Measurements from ENCODE around the gene CARD11. TPM values are rescaled to one million over a fixed set of nuclear protein-coding genes. Genes with fewer than 3 reads are reported as not detected.
"Not testable (repeated sequence)": the region's sequence is repeated elsewhere in the genome, so short reads cannot be mapped to it uniquely, and the experiment has no call there.

CARD11 gene
- total and polyA plus RNA-seq, 2 experiments from 2014 or later: 17.7 to 29.0 TPM

- TF ChIP-seq JUNB (IDR thresholded peaks at IDR 0.05; ENCODE audit: unreplicated experiment) (no peak), EZH2phosphoT487 (IDR thresholded peaks at IDR 0.05; ENCODE audit: unreplicated experiment) (no peak), EZH2 (IDR thresholded peaks at IDR 0.05; ENCODE audit: low read depth, unreplicated experiment) (no peak), ZNF462 (CRISPR knock-in tag; IDR thresholded peaks at IDR 0.05) (no peak)
- no peak overlapping the region for H3K4me3 ChIP-seq
- no peak overlapping the region for H2AFZ ChIP-seq
- no peak overlapping the region for H3K27ac ChIP-seq (ENCODE audit: low read depth)
- no peaks in the 10 kb centered on the region for H3F3A ChIP-seq (replicated peaks; ENCODE audit: low read depth)
- H3K9me3 Mint-ChIP-seq: peaks cover 21% of the 10 kb centered on the region
- no peak overlapping the region for H3K27ac Mint-ChIP-seq
- ATAC-seq (no peak), DNase-seq (ENCODE audit: low spot score) (no peak)
- H3K9me2 ChIP-seq (ENCODE audit: insufficient read depth): no peaks in the 10 kb centered on the region; the same call in 1 of the 2 replicates
- no peaks in the 10 kb centered on the region; the same call in 1 of the 2 replicates for H4K20me1 ChIP-seq (replicated peaks; ENCODE audit: insufficient read depth)
- H3K4me1 Mint-ChIP-seq: peaks cover 18% of the 10 kb centered on the region
- H3K4me2 ChIP-seq: no peak overlapping the region
- no peaks in the 10 kb centered on the region for H3K27me3 Mint-ChIP-seq (ENCODE audit: insufficient read depth, low read depth, poor library complexity)
- H3K4me1 ChIP-seq (ENCODE audit: insufficient read depth): peaks cover 12% of the 10 kb centered on the region
- H3K27me3 ChIP-seq (ENCODE audit: insufficient read depth): no peaks in the 10 kb centered on the region
- no peak overlapping the region for H3K4me3 Mint-ChIP-seq
- H3K36me3 ChIP-seq (ENCODE audit: insufficient read depth): peaks cover 6% of the 10 kb centered on the region
- peaks cover 22% of the 10 kb centered on the region for H3K36me3 Mint-ChIP-seq (ENCODE audit: low read depth)
- peaks cover 35% of the 10 kb centered on the region for H3K79me2 ChIP-seq (replicated peaks; ENCODE audit: insufficient read depth)
Observed at GRCh38 chr7:3025616-3026015, 18.1 kb downstream of the CARD11 start.

- H3K9me3 Mint-ChIP-seq: peaks cover 31% of the 10 kb centered on the region
- peaks cover 10% of the 10 kb centered on the region for H3K36me3 ChIP-seq (ENCODE audit: insufficient read depth)
- H3K9me2 ChIP-seq (ENCODE audit: insufficient read depth): no peaks in the 10 kb centered on the region; the same call in 1 of the 2 replicates
- peaks cover 45% of the 10 kb centered on the region for H3K79me2 ChIP-seq (replicated peaks; ENCODE audit: insufficient read depth)
- no peaks in the 10 kb centered on the region for H3K4me1 Mint-ChIP-seq
- H3K4me2 ChIP-seq: no peak overlapping the region
- no peak overlapping the region for H3K27ac ChIP-seq (ENCODE audit: low read depth)
- H3K4me3 Mint-ChIP-seq: no peak overlapping the region
- TF ChIP-seq EZH2 (IDR thresholded peaks at IDR 0.05; ENCODE audit: low read depth, unreplicated experiment) (no peak), CREB1 (CRISPR knock-in tag; IDR thresholded peaks at IDR 0.05; ENCODE audit: low read depth) (no peak), STAT1 (IDR thresholded peaks at IDR 0.05; ENCODE audit: unreplicated experiment) (no peak)
- no peaks in the 10 kb centered on the region for H3K27me3 Mint-ChIP-seq (ENCODE audit: insufficient read depth, low read depth, poor library complexity)
- H4K20me1 ChIP-seq (replicated peaks; ENCODE audit: insufficient read depth): peaks cover under 1% of the 10 kb centered on the region
- DNase-seq (ENCODE audit: low spot score) (no peak), ATAC-seq (no peak)
- H3K27ac Mint-ChIP-seq: no peak overlapping the region
- no peak overlapping the region for H2AFZ ChIP-seq
- peaks cover 30% of the 10 kb centered on the region for H3K36me3 Mint-ChIP-seq (ENCODE audit: low read depth)
- no peaks in the 10 kb centered on the region for H3F3A ChIP-seq (replicated peaks; ENCODE audit: low read depth)
- no peaks in the 10 kb centered on the region for H3K4me1 ChIP-seq (ENCODE audit: insufficient read depth)
- no peak overlapping the region for H3K4me3 ChIP-seq
- no peaks in the 10 kb centered on the region for H3K27me3 ChIP-seq (ENCODE audit: insufficient read depth)
Observed at GRCh38 chr7:3021825-3022224, 21.8 kb downstream of the CARD11 start.

DNA sequence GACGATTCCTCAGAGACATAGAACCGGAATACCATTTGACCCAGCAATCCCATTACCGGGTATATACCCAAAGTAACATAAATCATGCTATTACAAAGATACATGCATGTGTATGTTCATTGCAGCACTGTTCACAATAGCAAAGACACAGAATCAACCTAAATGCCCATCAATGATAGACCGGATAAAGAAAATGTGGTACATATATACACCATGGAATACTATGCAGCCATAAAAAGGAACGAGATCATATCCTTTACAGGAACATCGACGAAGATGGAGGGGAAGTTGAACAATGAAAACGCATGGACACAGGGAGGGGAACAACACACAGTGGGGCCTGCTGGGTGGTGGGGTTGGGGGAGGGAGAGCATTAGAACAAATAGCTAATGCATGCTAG, 22.4 kb downstream of the CARD11 start:
- not testable (repeated sequence) for H3K4me1 Mint-ChIP-seq

More for the DNA sequence above, 22.4 kb downstream of the CARD11 start:
- ATAC-seq; H3K27me3 ChIP-seq (ENCODE audit: insufficient read depth); H3K4me2 ChIP-seq; H3K27ac ChIP-seq (ENCODE audit: low read depth); H3K27ac Mint-ChIP-seq; H4K20me1 ChIP-seq (replicated peaks; ENCODE audit: insufficient read depth); DNase-seq (ENCODE audit: low spot score); H3K4me3 Mint-ChIP-seq; H3K4me3 ChIP-seq; H2AFZ ChIP-seq; H3K27me3 Mint-ChIP-seq (ENCODE audit: insufficient read depth, low read depth, poor library complexity); H3K9me2 ChIP-seq (ENCODE audit: insufficient read depth); H3K4me1 ChIP-seq (ENCODE audit: insufficient read depth); H3F3A ChIP-seq (replicated peaks; ENCODE audit: low read depth): not testable (repeated sequence)
- H3K9me3 Mint-ChIP-seq: peaks cover 31% of the 10 kb centered on the region
- Histone ChIP-seq H3K79me2 (replicated peaks; ENCODE audit: insufficient read depth) (peaks cover 45% of the 10 kb centered on the region), H3K36me3 (ENCODE audit: insufficient read depth) (peaks cover 10% of the 10 kb centered on the region)
- H3K36me3 Mint-ChIP-seq (ENCODE audit: low read depth): peaks cover 29% of the 10 kb centered on the region
